Breast epithelium (tissue), 4 donors: ENCODE measurements around the gene NCK1. TPM values are rescaled to one million over a fixed set of nuclear protein-coding genes. Genes with fewer than 3 reads are reported as not detected.

Source experiments
- DNase-seq, 2 donors: peaks; one replicate each; pipeline ENCODE4 v3.0.0-alpha.2; 2019; ENCODE audit warnings: low spot score in 2 of 2
- H3K27ac ChIP-seq, 2 donors: fragments of 200-600 bp; sonication (generic) in 1 of 2; one replicate each; pipeline ENCODE4 v1.5.1; 2016 to 2019; ENCODE audit warnings: mild to moderate bottlenecking in 1 of 2
- H3K27me3 ChIP-seq, 2 donors: fragments of 200-600 bp; sonication (generic) in 1 of 2; one replicate each; pipeline versions ENCODE4 v1.5.1 to v1.6.0; 2017 to 2019; ENCODE audit warnings: control low read depth in 1 of 2, mild to moderate bottlenecking in 1 of 2
- H3K36me3 ChIP-seq: fragments of 200-600 bp; one replicate; pipeline ENCODE4 v1.5.1; 2019
- H3K4me1 ChIP-seq, 2 donors: fragments of 200-600 bp; sonication (generic); one replicate each; pipeline ENCODE4 v1.5.1; 2016 to 2019; ENCODE audit warnings: control low read depth in 1 of 2
- H3K4me3 ChIP-seq, 3 donors: fragments of 200-600 bp; sonication (generic); 1 replicate in 2 of 3; 2 replicates in 1 of 3; pipeline ENCODE4 v1.5.1; 2016 to 2019; ENCODE audit warnings: mild to moderate bottlenecking in 3 of 3, moderate library complexity in 2 of 3
- H3K9me3 ChIP-seq, 2 donors: fragments of 200-600 bp; sonication (generic) in 1 of 2; one replicate each; pipeline ENCODE4 v1.5.1; 2016 to 2019; ENCODE audit warnings: control low read depth in 1 of 2
- POLR2A ChIP-seq: fragments of 450-650 bp; IDR thresholded peaks from one replicate; pipeline ENCODE4 v1.6.1; 2016; ENCODE audit warnings: antibody characterized with exemption, mild to moderate bottlenecking, moderate library complexity
- POLR2AphosphoS5 ChIP-seq, 3 donors: sonication (generic); formaldehyde crosslinking; IDR thresholded peaks; one replicate each; pipeline ENCODE4 v1.6.1; 2017; ENCODE audit warnings: antibody characterized with exemption in 3 of 3
- intact Hi-C: fragments of 100-400 bp; cut with DNase I; formaldehyde crosslinking; loops from one replicate; pipeline ENCODE4 v1.15.1; 2023; ENCODE audit warnings: low total_unique reads
- total RNA-seq, 3 donors: library from RNA; depleted of rRNA; stranded (reverse); fragments of >200 nt; gene quantifications; one replicate each; pipeline ENCODE4 v1.1.0, GENCODE V29; 2016
- TF ChIP-seq, protein P1 (sequence below), 3 donors: fragments of 450-650 bp; IDR thresholded peaks; one replicate each; pipeline ENCODE4 v1.5.1; 2016 to 2017; ENCODE audit warnings: antibody characterized with exemption in 3 of 3, mild to moderate bottlenecking in 3 of 3, moderate library complexity in 3 of 3

The NCK1 gene
- total RNA-seq, 3 donors from 2014 or later, result 62.3 to 77.0 (median 75.5) TPM

DNA sequence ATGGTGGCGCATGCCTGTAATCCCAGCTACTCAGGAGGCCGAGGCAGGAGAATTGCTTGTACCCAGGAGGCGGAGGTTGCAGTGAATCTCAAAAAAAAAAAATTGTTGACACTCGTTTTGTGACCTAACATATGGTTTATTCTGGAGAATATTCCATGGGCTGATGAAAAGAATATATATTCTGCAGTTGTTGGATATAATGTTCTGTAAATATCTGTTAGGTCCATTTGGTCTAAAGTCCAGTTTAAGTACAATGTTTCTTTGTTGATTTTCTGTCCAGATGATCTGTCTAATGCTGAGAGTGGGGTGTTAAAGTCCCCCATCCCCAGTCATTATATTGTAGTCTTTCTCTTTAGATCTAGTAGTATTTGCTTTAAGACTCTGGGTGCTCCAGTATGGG lies 111.3 kb downstream of the NCK1 start:
- H3K4me1 ChIP-seq, result no peaks in the 10 kb centered on the region
- DNase-seq, result no peak
- intact Hi-C loops, result no loop called here
- H3K9me3 ChIP-seq, result peaks cover 3 to 6% of the 10 kb centered on the region in 2 donors
- no peak overlapping the region for H3K4me3 ChIP-seq
- no peaks in the 10 kb centered on the region for H3K36me3 ChIP-seq
- H3K27ac ChIP-seq, result no peak overlapping the region
- H3K27me3 ChIP-seq, result no peaks in the 10 kb centered on the region
- TF ChIP-seq POLR2A (no peak), POLR2AphosphoS5 (IDR thresholded peaks at IDR 0.05) (no peak)
- TF ChIP-seq, protein P1, sequence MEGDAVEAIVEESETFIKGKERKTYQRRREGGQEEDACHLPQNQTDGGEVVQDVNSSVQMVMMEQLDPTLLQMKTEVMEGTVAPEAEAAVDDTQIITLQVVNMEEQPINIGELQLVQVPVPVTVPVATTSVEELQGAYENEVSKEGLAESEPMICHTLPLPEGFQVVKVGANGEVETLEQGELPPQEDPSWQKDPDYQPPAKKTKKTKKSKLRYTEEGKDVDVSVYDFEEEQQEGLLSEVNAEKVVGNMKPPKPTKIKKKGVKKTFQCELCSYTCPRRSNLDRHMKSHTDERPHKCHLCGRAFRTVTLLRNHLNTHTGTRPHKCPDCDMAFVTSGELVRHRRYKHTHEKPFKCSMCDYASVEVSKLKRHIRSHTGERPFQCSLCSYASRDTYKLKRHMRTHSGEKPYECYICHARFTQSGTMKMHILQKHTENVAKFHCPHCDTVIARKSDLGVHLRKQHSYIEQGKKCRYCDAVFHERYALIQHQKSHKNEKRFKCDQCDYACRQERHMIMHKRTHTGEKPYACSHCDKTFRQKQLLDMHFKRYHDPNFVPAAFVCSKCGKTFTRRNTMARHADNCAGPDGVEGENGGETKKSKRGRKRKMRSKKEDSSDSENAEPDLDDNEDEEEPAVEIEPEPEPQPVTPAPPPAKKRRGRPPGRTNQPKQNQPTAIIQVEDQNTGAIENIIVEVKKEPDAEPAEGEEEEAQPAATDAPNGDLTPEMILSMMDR (IDR thresholded peaks at IDR 0.05), result no peak

DNA sequence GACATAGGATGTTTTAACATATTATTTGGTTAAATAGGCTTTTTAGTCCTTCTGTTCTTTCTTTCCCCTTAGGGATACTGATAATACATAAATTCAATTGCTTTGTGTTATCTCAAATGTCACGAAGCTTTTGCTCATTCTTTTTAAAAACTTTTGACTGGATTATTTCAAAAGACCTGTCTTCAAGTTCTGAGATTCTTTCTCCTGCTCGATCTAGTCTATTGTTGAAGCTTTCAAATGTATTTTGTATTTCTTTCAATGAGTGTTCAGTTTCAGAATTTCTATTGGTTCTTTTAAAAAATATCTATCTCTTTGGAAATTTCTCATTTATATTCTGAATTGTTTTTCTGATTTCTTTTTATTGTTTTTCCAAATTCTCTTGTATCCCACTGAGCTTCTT lies 112.7 kb downstream of the NCK1 start:
- TF ChIP-seq POLR2A (no peak), POLR2AphosphoS5 (IDR thresholded peaks at IDR 0.05) (no peak)
- TF ChIP-seq, protein P1 (IDR thresholded peaks at IDR 0.05), result no peak
- H3K4me1 ChIP-seq, result no peaks in the 10 kb centered on the region
- no peaks in the 10 kb centered on the region for H3K36me3 ChIP-seq
- intact Hi-C loops, result no loop called here
- H3K4me3 ChIP-seq, result no peak overlapping the region
- no peak overlapping the region for H3K27ac ChIP-seq
- peaks cover 3 to 6% of the 10 kb centered on the region in 2 donors for H3K9me3 ChIP-seq
- no peaks in the 10 kb centered on the region for H3K27me3 ChIP-seq
- no peak for DNase-seq

DNA sequence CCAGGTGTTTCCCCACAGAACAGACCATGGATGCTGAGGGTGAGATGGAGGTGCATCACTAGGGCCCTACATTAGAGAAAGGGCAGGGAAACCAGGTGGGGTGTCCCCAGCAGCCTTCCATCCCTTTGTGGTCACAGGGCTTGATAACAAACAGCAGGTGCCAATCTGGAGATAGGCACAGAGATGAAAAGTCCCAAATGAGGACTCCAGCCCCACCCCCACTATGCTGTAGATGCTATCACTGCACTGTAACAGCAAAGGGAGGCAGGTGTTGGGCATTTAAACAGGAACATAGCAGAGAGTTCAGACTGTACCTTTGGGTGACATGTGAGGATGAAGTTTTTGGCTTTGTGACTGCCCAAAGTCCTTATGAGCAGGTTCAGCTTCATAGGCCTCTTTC lies 117.2 kb downstream of the NCK1 start:
- no peaks in the 10 kb centered on the region for H3K4me1 ChIP-seq
- no peaks in the 10 kb centered on the region for H3K27me3 ChIP-seq
- TF ChIP-seq, protein P1 (IDR thresholded peaks at IDR 0.05), result no peak
- no peak for TF ChIP-seq POLR2A
- no peak for TF ChIP-seq POLR2AphosphoS5 (IDR thresholded peaks at IDR 0.05)
- H3K36me3 ChIP-seq, result no peaks in the 10 kb centered on the region
- H3K27ac ChIP-seq, result no peak overlapping the region
- H3K9me3 ChIP-seq, result peaks cover 2 to 6% of the 10 kb centered on the region in 2 donors
- intact Hi-C loops, result no loop called here
- no peak for DNase-seq
- H3K4me3 ChIP-seq, result no peak overlapping the region

DNA sequence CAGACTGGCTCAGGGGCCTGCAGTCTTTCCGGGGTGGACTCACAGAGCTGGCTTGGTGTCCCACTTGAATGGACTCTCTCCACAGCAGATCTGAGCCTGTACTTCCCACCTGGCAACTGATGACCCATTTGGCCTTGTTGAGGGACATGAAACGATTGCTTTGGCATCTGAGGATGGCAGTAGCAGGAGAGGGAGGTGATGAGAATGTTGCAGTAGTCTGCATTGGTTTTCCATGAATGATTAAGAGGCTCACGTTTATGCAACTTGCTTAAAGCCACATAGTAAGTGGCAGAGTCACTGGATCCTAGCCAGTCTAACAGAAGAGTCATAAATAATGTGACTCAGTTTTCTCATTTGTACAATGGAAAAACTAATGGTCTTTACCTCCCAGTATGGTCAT lies 117.7 kb downstream of the NCK1 start:
- TF ChIP-seq, protein P1 (IDR thresholded peaks at IDR 0.05), result no peak
- no peak for TF ChIP-seq POLR2AphosphoS5 (IDR thresholded peaks at IDR 0.05)
- TF ChIP-seq POLR2A, result no peak
- no peaks in the 10 kb centered on the region for H3K27me3 ChIP-seq
- DNase-seq, result no peak
- no peaks in the 10 kb centered on the region for H3K4me1 ChIP-seq
- H3K27ac ChIP-seq, result no peak overlapping the region
- no peak overlapping the region for H3K4me3 ChIP-seq
- H3K9me3 ChIP-seq, result peaks cover 0 to 6% of the 10 kb centered on the region in 2 donors
- no peaks in the 10 kb centered on the region for H3K36me3 ChIP-seq
- intact Hi-C loops, result no loop called here

DNA sequence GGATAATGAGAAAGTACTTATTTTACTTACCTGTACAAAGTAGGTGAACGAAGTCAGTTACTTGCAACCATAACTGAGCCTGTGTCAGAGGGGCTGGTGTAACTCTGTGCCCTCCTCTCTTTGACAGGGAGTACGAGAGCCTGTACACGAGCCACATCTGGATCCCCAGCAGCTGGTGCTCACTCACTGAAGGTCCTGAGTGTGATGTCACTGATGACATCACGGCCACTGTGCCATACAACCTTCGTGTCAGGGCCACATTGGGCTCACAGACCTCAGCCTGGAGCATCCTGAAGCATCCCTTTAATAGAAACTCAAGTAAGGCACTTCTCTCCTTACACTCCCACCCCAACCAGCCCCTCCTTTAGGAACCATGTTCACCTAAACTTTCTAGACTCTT lies 120.0 kb downstream of the NCK1 start:
- Histone ChIP-seq H3K36me3 (no peaks in the 10 kb centered on the region), H3K4me1 (no peaks in the 10 kb centered on the region), H3K27ac (no peak overlapping the region), H3K27me3 (no peaks in the 10 kb centered on the region), H3K9me3 (no peaks in the 10 kb centered on the region), H3K4me3 (no peak overlapping the region)
- no peak for DNase-seq
- TF ChIP-seq POLR2AphosphoS5 (IDR thresholded peaks at IDR 0.05) (no peak), POLR2A (no peak)
- TF ChIP-seq, protein P1 (IDR thresholded peaks at IDR 0.05), result no peak
- intact Hi-C loops, result no loop called here
